ENCODE measurements around the gene PSMA5.

- no peak for TF ChIP-seq CTCF (IDR thresholded peaks at IDR 0.05)
- no peak for TF ChIP-seq POLR2A (IDR thresholded peaks at IDR 0.05)
Observed at GRCh38 chr1:109388884-109389637, 37.2 kb downstream of the PSMA5 start.
